DND-41 (cell line): ENCODE results near the gene BCL11B.

Experiments used
- ATAC-seq: fragments of 200-7000 bp; cut with Tn5 transposase; 3 replicates; pipeline ENCODE4 v1.9.1; 2021; ENCODE audit warnings: low read depth; ENCODE audit not compliant: insufficient read depth
- DNase-seq: peaks from one replicate; pipeline ENCODE4 v3.0.0-alpha.2; 2020
- H2AFZ ChIP-seq: 2 replicates; pipeline ENCODE4 v1.6.0; 2012; ENCODE audit warnings: low read depth, low read length
- H3K27ac ChIP-seq: 2 replicates; pipeline ENCODE4 v1.5.1; 2012; ENCODE audit warnings: low read length, inconsistent platforms
- H3K27me3 ChIP-seq: fragments of 200-600 bp; sonication (generic); 2 replicates; pipeline ENCODE4 v1.6.0; 2012; ENCODE audit warnings: low read length, mild to moderate bottlenecking, inconsistent platforms; ENCODE audit not compliant: insufficient read depth, poor library complexity
- H3K36me3 ChIP-seq: 2 replicates; pipeline ENCODE4 v1.5.1; 2012; ENCODE audit warnings: low read length, inconsistent platforms; ENCODE audit not compliant: insufficient read depth
- H3K4me1 ChIP-seq: 2 replicates; pipeline ENCODE4 v1.5.1; 2012; ENCODE audit warnings: mild to moderate bottlenecking, low read length; ENCODE audit not compliant: insufficient read depth
- H3K4me2 ChIP-seq: 2 replicates; pipeline ENCODE4 v1.6.0; 2012; ENCODE audit warnings: mild to moderate bottlenecking, moderate library complexity, low read length, inconsistent platforms; ENCODE audit not compliant: insufficient read depth
- H3K4me3 ChIP-seq, 2 experiments: fragments of 200-600 bp in 1 of 2; shearing (Covaris generic) in 1 of 2; 2 replicates each; pipeline ENCODE4 v1.5.1; 2012 to 2016; ENCODE audit warnings: inconsistent platforms in 2 of 2, low read length in 2 of 2, mild to moderate bottlenecking in 2 of 2, low read depth in 1 of 2, moderate library complexity in 1 of 2
- H3K79me2 ChIP-seq: 2 replicates; pipeline ENCODE4 v1.6.0; 2012; ENCODE audit warnings: low read length, inconsistent platforms; ENCODE audit not compliant: insufficient read depth
- H3K9ac ChIP-seq: 2 replicates; pipeline ENCODE4 v1.6.0; 2012; ENCODE audit warnings: low read depth, mild to moderate bottlenecking, inconsistent platforms, low read length, moderate library complexity
- H3K9me3 ChIP-seq: 2 replicates; pipeline ENCODE4 v1.5.1; 2012; ENCODE audit warnings: low read length, moderate library complexity, mild to moderate bottlenecking, inconsistent platforms; ENCODE audit not compliant: insufficient read depth, severe bottlenecking
- H4K20me1 ChIP-seq: 2 replicates; pipeline ENCODE4 v1.6.0; 2012; ENCODE audit warnings: low read length; ENCODE audit not compliant: insufficient read depth
- EZH2 ChIP-seq: IDR thresholded peaks from 3 replicates; pipeline ENCODE4 v1.6.1; 2012; ENCODE audit warnings: borderline replicate concordance, low read depth, mild to moderate bottlenecking, moderate library complexity, low read length, inconsistent platforms; ENCODE audit not compliant: severe bottlenecking
- TF ChIP-seq, protein P1 (sequence below): IDR thresholded peaks from 2 replicates; pipeline ENCODE4 v1.5.1; 2012; ENCODE audit warnings: borderline replicate concordance, low read length, moderate library complexity, mild to moderate bottlenecking; ENCODE audit not compliant: poor library complexity, severe bottlenecking; ENCODE audit errors: extremely low read depth

The BCL11B gene

DNA sequence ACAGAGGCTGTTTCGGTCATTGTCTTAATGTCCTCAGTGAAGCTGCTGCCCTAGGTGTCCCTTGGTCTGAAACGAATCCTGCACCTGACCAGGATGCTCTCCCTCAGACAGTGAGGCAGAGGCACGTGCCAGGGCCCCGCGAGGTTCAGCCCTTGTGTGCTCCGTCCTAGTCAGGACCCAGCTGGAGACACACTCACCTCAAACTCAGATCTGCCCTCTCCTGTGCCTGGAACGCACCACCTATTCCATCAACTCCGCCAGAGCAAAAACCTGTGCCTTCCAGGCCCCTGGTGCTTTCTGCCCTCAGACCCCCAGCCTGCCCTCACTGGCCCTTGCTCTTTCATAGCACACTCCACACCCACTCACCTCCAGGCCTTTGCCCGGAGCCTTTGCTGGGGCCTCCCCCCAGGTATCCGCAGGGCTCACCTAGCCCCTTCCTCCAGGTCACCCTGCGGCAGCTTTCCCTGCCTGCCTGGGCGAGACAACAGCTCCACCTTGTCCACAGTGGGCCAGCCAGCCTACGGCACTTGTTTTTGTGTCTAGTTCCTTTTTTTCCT is 150.6 kb downstream of the BCL11B start:
- H3K36me3 ChIP-seq, result no peaks in the 10 kb centered on the region
- no peaks in the 10 kb centered on the region for H3K79me2 ChIP-seq
- no peak overlapping the region for H3K4me3 ChIP-seq
- no peak overlapping the region for H2AFZ ChIP-seq
- no peaks in the 10 kb centered on the region; the same call in 1 of the 2 replicates for H4K20me1 ChIP-seq
- TF ChIP-seq EZH2, result no peak
- TF ChIP-seq, protein P1, sequence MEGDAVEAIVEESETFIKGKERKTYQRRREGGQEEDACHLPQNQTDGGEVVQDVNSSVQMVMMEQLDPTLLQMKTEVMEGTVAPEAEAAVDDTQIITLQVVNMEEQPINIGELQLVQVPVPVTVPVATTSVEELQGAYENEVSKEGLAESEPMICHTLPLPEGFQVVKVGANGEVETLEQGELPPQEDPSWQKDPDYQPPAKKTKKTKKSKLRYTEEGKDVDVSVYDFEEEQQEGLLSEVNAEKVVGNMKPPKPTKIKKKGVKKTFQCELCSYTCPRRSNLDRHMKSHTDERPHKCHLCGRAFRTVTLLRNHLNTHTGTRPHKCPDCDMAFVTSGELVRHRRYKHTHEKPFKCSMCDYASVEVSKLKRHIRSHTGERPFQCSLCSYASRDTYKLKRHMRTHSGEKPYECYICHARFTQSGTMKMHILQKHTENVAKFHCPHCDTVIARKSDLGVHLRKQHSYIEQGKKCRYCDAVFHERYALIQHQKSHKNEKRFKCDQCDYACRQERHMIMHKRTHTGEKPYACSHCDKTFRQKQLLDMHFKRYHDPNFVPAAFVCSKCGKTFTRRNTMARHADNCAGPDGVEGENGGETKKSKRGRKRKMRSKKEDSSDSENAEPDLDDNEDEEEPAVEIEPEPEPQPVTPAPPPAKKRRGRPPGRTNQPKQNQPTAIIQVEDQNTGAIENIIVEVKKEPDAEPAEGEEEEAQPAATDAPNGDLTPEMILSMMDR, result no peak
- DNase-seq, result no peak
- no peak overlapping the region for H3K4me2 ChIP-seq
- H3K27me3 ChIP-seq, result no peaks in the 10 kb centered on the region
- no peaks in the 10 kb centered on the region for H3K9me3 ChIP-seq
- H3K9ac ChIP-seq, result no peak overlapping the region
- no peak for ATAC-seq
- no peaks in the 10 kb centered on the region for H3K4me1 ChIP-seq
- no peak overlapping the region for H3K27ac ChIP-seq

DNA sequence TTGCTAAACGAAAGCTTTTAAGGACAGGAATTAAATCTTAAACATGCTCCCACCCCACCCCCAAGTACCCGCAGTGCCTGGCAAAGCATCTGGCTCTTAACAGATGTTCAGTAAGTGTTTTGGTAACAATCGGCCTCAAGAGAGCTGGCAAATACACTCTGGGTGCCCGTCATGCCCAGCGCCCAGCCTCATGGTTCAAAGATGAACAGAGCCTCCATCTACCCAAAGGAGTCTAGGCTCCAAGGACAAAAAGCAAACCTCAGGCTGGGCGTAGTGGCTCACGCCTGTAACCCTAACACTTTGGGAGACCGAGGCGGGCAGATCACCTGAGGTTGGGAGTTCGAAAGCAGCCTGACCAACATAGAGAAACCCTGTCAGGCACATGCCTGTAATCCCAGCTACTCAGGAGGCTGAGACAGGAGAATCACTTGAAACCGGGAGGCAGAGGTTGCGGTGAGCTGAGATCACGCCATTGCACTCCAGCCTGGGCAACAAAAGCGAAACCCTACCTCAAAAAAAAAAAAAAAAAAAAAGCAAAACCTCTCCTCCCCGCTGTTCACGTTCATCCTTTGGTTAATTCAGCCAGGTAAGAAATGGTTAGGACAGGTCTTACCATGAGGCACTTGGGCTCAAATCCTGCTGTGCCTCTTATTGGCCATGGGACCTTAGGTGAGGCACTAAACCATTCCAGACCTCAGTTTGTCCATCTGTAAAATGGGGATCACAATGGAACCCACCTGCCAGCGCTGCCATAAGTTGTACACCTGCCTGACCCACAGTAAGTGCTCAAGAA is 151.3 kb downstream of the BCL11B start:
- Histone ChIP-seq H3K4me1 (no peaks in the 10 kb centered on the region), H3K27ac (no peak overlapping the region), H3K9me3 (no peaks in the 10 kb centered on the region), H3K27me3 (no peaks in the 10 kb centered on the region), H3K4me2 (no peak overlapping the region), H3K4me3 (no peak overlapping the region), H3K9ac (no peak overlapping the region), H2AFZ (no peak overlapping the region), H3K79me2 (no peaks in the 10 kb centered on the region), H4K20me1 (no peaks in the 10 kb centered on the region; the same call in 1 of the 2 replicates), H3K36me3 (no peaks in the 10 kb centered on the region)
- ATAC-seq (no peak), DNase-seq (no peak)
- no peak for TF ChIP-seq EZH2
- TF ChIP-seq, protein P1, result no peak

DNA sequence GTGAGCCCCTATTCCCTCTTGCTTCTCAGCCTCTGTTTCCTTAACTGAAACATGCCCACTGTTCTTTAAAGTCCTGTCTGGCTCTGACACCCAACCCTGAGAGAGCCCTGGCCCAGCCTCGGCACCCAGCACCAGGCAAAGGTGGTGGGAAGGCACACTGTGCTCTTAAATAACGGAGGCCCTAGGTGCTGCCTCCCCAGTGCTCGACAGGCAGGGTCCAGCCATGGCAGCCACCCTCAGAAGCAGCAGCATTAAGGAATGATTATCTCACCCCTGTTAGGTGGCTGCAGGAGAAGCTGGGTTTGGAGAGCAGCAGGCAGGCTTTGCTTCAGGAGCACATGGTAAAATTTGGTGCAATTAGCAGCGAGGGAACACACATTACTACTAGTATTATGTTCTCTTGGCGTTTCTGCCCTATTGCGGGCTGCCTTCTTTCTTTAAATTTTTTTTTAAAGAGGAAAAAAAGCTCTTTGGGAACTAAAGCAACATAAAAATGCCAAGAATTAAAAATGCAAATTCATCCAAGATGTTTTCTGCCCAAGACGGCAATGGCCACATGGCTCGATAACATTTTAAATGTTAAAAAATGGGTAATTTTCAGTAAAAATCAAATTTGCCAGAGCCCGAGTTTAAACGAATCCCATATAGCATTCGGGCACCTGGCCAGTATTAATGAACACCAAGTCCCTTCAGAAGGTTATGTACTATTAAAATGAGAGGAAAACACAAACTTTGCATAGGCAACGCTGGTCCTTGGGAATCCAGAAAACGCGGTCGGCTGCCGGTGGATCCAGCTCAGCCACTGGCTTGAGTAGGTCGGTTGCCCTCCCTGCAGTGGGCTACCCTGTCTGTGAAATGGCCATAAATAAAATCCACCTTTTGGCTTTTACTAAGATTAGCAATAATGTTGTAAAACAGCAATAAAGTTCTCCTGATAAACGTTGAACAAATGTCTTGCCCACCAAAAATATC is 152.2 kb downstream of the BCL11B start:
- H3K9me3 ChIP-seq, result peaks cover 3% of the 10 kb centered on the region
- TF ChIP-seq, protein P1, result no peak
- TF ChIP-seq EZH2, result no peak
- no peak overlapping the region for H3K4me2 ChIP-seq
- H3K27ac ChIP-seq, result no peak overlapping the region
- H3K36me3 ChIP-seq, result no peaks in the 10 kb centered on the region
- H3K9ac ChIP-seq, result no peak overlapping the region
- H3K4me1 ChIP-seq, result no peaks in the 10 kb centered on the region
- no peaks in the 10 kb centered on the region; the same call in 1 of the 2 replicates for H4K20me1 ChIP-seq
- no peaks in the 10 kb centered on the region for H3K27me3 ChIP-seq
- H2AFZ ChIP-seq, result no peak overlapping the region
- no peak for DNase-seq
- no peaks in the 10 kb centered on the region for H3K79me2 ChIP-seq
- no peak for ATAC-seq
- no peak overlapping the region for H3K4me3 ChIP-seq
